Fibroblast of skin of right biceps (primary cell): ENCODE results near the gene SOX10.

Experiments
- DNase-seq: peaks from one replicate; pipeline ENCODE4 v3.0.0-alpha.2; 2013

The SOX10 gene

DNA sequence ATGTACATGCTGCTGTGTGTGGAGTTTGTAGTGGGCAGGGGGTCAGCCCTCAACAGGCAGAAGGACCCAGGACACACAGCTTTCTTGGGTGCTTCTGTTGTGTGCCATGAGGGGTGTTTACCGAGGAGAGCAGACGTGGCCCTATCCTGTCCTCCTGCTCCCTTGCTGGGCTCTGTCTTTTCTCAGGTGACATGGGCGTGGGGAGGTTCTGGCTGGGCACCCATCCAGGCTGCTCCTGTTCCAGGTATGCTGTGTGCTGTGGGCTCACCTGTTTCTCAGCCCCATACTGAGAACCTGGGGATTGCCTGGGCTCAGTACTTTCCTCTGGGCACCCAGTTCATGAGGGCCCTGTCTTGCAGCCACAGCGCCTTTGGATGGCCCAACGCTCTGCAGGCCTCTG, 55.0 kb downstream of the SOX10 start:
- DNase-seq = no peak

- DNase-seq = no peak
Measured at GRCh38 chr22:37927637-37927936, 56.8 kb downstream of the SOX10 start.

DNA sequence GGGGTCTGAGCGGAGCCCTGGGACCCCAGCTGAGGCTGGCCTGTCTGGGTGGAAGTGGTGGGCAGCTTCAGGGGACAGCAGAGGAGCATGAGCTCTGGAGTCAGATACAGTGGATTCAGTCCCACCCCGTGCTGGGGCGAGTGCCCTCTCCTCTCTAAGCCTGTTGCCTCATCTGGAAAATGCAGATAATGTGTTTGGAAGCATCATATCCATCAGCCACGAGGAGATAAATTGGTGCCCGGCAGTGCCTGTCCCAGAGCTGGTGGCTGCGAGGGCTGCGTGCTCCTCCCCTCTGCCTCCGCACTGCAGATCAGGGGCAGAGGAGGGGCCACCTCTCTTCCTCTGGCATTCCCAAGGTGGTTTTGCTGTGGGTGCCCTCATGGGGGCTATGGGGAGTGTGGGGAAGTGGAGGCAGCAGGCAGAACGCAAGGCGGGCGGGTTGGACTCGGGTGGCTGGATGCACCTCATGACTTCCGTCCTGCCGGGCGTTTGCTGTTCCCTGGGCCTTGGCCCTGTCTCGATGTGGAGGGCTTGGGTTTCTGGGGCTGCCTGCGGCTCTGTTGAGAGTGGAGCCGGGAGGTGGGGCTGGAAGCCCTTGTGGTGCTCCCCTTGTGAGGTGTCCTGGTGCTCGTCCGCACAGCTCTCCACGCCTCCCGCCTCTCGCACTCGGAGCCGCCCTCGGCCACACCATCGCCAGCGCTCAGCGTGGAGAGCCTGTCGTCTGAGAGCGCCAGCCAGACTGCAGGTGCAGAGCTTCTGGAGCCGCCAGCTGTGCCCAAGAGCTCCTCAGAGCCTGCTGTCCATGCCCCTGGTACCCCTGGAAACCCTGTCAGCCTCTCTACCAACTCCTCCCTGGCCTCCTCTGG, 57.4 kb downstream of the SOX10 start:
- no peak for DNase-seq

- no peak for DNase-seq
Measured at GRCh38 chr22:37926358-37926757, 58.0 kb downstream of the SOX10 start.

DNA sequence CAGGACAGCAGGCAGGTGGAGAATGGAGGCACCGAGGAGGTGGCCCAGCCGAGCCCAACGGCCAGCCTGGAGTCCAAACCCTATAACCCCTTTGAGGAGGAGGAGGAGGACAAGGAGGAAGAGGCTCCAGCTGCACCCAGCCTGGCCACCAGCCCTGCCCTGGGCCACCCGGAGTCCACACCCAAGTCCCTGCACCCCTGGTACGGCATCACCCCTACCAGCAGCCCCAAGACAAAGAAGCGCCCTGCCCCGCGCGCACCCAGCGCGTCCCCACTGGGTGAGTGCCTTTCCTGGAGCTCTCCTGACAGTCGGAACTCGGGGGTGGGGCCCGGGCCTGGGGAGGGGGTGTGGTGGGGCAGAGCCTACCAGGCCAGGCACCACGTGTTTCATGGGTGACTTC, 58.6 kb downstream of the SOX10 start:
- no peak for DNase-seq

DNA sequence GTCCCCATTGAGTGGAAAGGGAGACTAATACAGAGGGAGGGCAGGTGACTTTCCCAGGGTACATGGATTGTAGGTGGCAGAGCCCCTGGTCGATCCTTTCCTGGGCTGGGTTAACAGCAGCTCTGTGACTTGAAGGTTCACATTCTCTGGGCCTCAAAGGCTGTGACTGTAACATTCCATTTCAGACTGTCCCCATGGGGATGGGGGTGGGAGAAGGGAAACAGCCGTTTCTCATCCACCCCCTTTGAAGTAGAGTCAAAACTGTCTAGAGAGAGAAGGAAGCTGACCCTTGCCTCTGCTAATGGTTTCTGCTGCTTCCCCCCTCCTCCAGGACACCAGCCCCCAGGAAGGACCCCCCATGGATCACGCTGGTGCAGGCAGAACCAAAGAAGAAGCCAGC, 59.0 kb downstream of the SOX10 start:
- no peak for DNase-seq

GRCh38 chr22:37924386-37925065, 59.8 kb downstream of the SOX10 start:
- no peak for DNase-seq

DNA sequence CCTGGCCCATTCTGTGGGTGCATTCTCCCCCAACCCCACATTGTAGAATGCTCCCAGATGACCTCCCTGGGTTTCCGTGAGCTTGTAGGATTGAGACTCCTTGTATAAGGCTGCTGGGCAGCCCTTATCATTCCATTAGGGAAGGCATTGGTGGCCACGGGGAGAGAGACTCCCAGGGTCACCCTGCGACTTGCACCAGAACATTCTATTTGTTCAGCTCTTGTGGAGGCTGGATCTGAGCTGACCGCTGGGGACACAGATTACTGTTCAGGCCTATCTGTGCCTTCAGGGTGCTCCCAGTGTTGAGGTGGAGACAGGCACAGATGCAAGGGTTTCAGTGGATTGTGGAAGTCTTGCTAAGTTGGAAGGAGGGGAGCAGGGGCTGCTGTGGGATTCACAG, 60.4 kb downstream of the SOX10 start:
- no peak for DNase-seq
